Peyer's patch (tissue), 4 donors: Measurements from ENCODE around the gene BHLHA15.

Source experiments
- CTCF ChIP-seq, 6 experiments: fragments of 450-650 bp in 4 of 6; fragments of 200-600 bp in 2 of 6; sonication (generic) in 1 of 6; IDR thresholded peaks; one replicate each; pipeline ENCODE4 v1.5.1; 2017 to 2019; ENCODE audit warnings: antibody characterized with exemption in 6 of 6, mild to moderate bottlenecking in 3 of 6, moderate library complexity in 1 of 6
- POLR2A ChIP-seq, 2 donors: fragments of 450-650 bp; IDR thresholded peaks; one replicate each; pipeline ENCODE4 v1.5.1; 2017; ENCODE audit warnings: antibody characterized with exemption in 2 of 2, mild to moderate bottlenecking in 2 of 2, moderate library complexity in 2 of 2

GRCh38 chr7:98233219-98234070 lies 22.2 kb downstream of the BHLHA15 start:
- no peak for TF ChIP-seq CTCF (IDR thresholded peaks at IDR 0.05)
- no peak for TF ChIP-seq POLR2A (IDR thresholded peaks at IDR 0.05)
